Measurements from ENCODE around the gene GALNT14.
A peak's percentile ranks its signal among the peaks of the same experiment; 100 is the strongest.

The GALNT14 gene

GRCh38 chr2:31070339-31071125, 67.7 kb downstream of the GALNT14 start:
- Histone ChIP-seq H3K36me3 (no peaks in the 10 kb centered on the region), H3K9me3 (ENCODE audit: severe bottlenecking) (no peaks in the 10 kb centered on the region), H3K4me3 (ENCODE audit: low read depth, low read length) (no peak overlapping the region), H3K27ac (no peak overlapping the region), H3K27me3 (ENCODE audit: insufficient read depth, low read depth, severe bottlenecking) (no peaks in the 10 kb centered on the region)
- no peak for DNase-seq
- TF ChIP-seq CTCF (IDR thresholded peaks at IDR 0.05; ENCODE audit: low read depth, low read length) = no peak

- no peaks in the 10 kb centered on the region for H3K27me3 ChIP-seq (ENCODE audit: insufficient read depth, low read depth, severe bottlenecking)
- H3K27ac ChIP-seq = no peak overlapping the region
- no peak overlapping the region for H3K4me3 ChIP-seq (ENCODE audit: low read depth, low read length)
- no peak for TF ChIP-seq CTCF (IDR thresholded peaks at IDR 0.05; ENCODE audit: low read depth, low read length)
- DNase-seq = no peak
- H3K9me3 ChIP-seq (ENCODE audit: severe bottlenecking) = no peaks in the 10 kb centered on the region
- H3K36me3 ChIP-seq = no peaks in the 10 kb centered on the region
Measured at GRCh38 chr2:31069643-31070325, 68.5 kb downstream of the GALNT14 start.

- Histone ChIP-seq H3K27ac (no peak overlapping the region), H3K9me3 (ENCODE audit: severe bottlenecking) (peaks cover 5% of the 10 kb centered on the region), H3K4me3 (ENCODE audit: low read depth, low read length) (no peak overlapping the region), H3K27me3 (ENCODE audit: insufficient read depth, low read depth, severe bottlenecking) (no peaks in the 10 kb centered on the region), H3K36me3 (no peaks in the 10 kb centered on the region)
- peak; percentile 32 for DNase-seq
- peak; percentile 50; the same call in 1 of the 2 replicates for TF ChIP-seq CTCF (IDR thresholded peaks at IDR 0.05; ENCODE audit: low read depth, low read length)
Measured at GRCh38 chr2:31067259-31067658, 71.0 kb downstream of the GALNT14 start.

- Histone ChIP-seq H3K36me3 (no peaks in the 10 kb centered on the region), H3K27me3 (ENCODE audit: insufficient read depth, low read depth, severe bottlenecking) (no peaks in the 10 kb centered on the region), H3K9me3 (ENCODE audit: severe bottlenecking) (peaks cover 5% of the 10 kb centered on the region), H3K27ac (no peak overlapping the region), H3K4me3 (ENCODE audit: low read depth, low read length) (no peak overlapping the region)
- no peak for DNase-seq
- TF ChIP-seq CTCF (IDR thresholded peaks at IDR 0.05; ENCODE audit: low read depth, low read length) = no peak
Measured at GRCh38 chr2:31066551-31066950, 71.7 kb downstream of the GALNT14 start.

GRCh38 chr2:31066086-31066485, 72.2 kb downstream of the GALNT14 start:
- Histone ChIP-seq H3K4me3 (ENCODE audit: low read depth, low read length) (no peak overlapping the region), H3K27me3 (ENCODE audit: insufficient read depth, low read depth, severe bottlenecking) (no peaks in the 10 kb centered on the region), H3K27ac (no peak overlapping the region), H3K36me3 (no peaks in the 10 kb centered on the region), H3K9me3 (ENCODE audit: severe bottlenecking) (peaks cover 5% of the 10 kb centered on the region)
- no peak for DNase-seq
- no peak for TF ChIP-seq CTCF (IDR thresholded peaks at IDR 0.05; ENCODE audit: low read depth, low read length)
